SIG-M5 treated with dmso at 0.1 percent for 504 hours (cell line): ENCODE data around the gene USP17L27.
"Not testable (repeated sequence)": the region's sequence is repeated elsewhere in the genome, so short reads cannot be mapped to it uniquely, and the experiment has no call there.

Experiments
- DNase-seq: peaks from one replicate; lab custom pipeline; 2025; ENCODE audit not compliant: unreplicated experiment; lab: John Stamatoyannopoulos, UW

The USP17L27 gene, protein sequence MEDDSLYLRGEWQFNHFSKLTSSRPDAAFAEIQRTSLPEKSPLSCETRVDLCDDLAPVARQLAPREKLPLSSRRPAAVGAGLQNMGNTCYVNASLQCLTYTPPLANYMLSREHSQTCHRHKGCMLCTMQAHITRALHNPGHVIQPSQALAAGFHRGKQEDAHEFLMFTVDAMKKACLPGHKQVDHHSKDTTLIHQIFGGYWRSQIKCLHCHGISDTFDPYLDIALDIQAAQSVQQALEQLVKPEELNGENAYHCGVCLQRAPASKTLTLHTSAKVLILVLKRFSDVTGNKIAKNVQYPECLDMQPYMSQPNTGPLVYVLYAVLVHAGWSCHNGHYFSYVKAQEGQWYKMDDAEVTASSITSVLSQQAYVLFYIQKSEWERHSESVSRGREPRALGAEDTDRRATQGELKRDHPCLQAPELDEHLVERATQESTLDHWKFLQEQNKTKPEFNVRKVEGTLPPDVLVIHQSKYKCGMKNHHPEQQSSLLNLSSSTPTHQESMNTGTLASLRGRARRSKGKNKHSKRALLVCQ

DNA sequence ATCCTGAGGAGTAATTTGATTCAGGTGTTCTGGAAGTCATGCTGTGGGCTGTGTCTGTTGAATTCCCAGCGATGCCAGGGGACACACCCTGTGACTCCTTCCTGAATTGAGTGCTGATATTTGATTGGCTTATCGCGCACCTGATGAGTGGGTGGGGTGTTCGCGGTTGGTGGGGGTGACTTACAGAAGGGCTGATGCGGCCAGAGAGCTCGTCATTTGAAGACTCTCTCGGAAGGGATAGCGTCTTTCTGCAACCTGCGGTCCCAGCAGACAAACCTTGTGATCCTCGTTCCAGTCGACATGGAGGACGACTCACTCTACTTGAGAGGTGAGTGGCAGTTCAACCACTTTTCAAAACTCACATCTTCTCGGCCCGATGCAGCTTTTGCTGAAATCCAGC lies at the start of gene USP17L27:
Gene USP17L27 (plus strand): TSS at position 301 of the 400 bp plus-strand sequence. CDS start 0 bp downstream, at position 301.
- DNase-seq = not testable (repeated sequence)

DNA sequence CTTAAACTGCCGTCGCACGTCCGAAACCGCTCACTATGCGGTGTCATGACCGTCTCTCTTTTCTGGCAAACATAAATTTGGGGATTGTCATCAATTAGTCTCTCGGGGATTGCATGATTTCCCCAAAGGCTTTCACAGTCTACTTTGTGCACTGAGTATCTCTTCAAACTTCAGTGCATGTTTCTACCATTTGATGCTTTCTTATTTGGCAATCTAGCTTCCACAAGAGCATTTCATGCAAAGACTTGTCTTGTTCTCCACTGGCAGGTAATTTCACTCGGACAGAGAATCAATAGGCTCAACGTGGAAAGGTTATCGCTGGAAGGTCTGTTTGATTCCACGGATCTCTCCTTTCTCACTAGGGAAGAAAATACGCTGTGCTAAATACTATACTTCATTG lies 19.8 kb upstream of the USP17L27 start:
- DNase-seq = not testable (repeated sequence)

DNA sequence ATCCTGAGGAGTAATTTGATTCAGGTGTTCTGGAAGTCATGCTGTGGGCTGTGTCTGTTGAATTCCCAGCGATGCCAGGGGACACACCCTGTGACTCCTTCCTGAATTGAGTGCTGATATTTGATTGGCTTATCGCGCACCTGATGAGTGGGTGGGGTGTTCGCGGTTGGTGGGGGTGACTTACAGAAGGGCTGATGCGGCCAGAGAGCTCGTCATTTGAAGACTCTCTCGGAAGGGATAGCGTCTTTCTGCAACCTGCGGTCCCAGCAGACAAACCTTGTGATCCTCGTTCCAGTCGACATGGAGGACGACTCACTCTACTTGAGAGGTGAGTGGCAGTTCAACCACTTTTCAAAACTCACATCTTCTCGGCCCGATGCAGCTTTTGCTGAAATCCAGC lies 19.1 kb upstream of the USP17L27 start, which contains the start of gene USP17L24:
Gene USP17L24 (plus strand): TSS at position 301 of the 400 bp plus-strand sequence. CDS start 0 bp downstream, at position 301.
- not testable (repeated sequence) for DNase-seq

DNA sequence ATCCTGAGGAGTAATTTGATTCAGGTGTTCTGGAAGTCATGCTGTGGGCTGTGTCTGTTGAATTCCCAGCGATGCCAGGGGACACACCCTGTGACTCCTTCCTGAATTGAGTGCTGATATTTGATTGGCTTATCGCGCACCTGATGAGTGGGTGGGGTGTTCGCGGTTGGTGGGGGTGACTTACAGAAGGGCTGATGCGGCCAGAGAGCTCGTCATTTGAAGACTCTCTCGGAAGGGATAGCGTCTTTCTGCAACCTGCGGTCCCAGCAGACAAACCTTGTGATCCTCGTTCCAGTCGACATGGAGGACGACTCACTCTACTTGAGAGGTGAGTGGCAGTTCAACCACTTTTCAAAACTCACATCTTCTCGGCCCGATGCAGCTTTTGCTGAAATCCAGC lies 14.3 kb upstream of the USP17L27 start, which contains the start of gene USP17L25:
Gene USP17L25 (plus strand): TSS at position 301 of the 400 bp plus-strand sequence. CDS start 0 bp downstream, at position 301.
- not testable (repeated sequence) for DNase-seq

DNA sequence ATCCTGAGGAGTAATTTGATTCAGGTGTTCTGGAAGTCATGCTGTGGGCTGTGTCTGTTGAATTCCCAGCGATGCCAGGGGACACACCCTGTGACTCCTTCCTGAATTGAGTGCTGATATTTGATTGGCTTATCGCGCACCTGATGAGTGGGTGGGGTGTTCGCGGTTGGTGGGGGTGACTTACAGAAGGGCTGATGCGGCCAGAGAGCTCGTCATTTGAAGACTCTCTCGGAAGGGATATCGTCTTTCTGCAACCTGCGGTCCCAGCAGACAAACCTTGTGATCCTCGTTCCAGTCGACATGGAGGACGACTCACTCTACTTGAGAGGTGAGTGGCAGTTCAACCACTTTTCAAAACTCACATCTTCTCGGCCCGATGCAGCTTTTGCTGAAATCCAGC lies 9.6 kb upstream of the USP17L27 start, which contains the start of gene USP17L26:
Gene USP17L26 (plus strand): TSS at position 301 of the 400 bp plus-strand sequence. CDS start 0 bp downstream, at position 301.
- DNase-seq = not testable (repeated sequence)

DNA sequence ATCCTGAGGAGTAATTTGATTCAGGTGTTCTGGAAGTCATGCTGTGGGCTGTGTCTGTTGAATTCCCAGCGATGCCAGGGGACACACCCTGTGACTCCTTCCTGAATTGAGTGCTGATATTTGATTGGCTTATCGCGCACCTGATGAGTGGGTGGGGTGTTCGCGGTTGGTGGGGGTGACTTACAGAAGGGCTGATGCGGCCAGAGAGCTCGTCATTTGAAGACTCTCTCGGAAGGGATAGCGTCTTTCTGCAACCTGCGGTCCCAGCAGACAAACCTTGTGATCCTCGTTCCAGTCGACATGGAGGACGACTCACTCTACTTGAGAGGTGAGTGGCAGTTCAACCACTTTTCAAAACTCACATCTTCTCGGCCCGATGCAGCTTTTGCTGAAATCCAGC lies 4.8 kb upstream of the USP17L27 start, which contains the start of gene USP17L5:
Gene USP17L5 (plus strand): TSS at position 301 of the 400 bp plus-strand sequence. CDS start 0 bp downstream, at position 301.
- DNase-seq = not testable (repeated sequence)

DNA sequence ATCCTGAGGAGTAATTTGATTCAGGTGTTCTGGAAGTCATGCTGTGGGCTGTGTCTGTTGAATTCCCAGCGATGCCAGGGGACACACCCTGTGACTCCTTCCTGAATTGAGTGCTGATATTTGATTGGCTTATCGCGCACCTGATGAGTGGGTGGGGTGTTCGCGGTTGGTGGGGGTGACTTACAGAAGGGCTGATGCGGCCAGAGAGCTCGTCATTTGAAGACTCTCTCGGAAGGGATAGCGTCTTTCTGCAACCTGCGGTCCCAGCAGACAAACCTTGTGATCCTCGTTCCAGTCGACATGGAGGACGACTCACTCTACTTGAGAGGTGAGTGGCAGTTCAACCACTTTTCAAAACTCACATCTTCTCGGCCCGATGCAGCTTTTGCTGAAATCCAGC lies 4.6 kb downstream of the USP17L27 start, which contains the start of gene USP17L28:
Gene USP17L28 (plus strand): TSS at position 301 of the 400 bp plus-strand sequence. CDS start 0 bp downstream, at position 301.
- not testable (repeated sequence) for DNase-seq

DNA sequence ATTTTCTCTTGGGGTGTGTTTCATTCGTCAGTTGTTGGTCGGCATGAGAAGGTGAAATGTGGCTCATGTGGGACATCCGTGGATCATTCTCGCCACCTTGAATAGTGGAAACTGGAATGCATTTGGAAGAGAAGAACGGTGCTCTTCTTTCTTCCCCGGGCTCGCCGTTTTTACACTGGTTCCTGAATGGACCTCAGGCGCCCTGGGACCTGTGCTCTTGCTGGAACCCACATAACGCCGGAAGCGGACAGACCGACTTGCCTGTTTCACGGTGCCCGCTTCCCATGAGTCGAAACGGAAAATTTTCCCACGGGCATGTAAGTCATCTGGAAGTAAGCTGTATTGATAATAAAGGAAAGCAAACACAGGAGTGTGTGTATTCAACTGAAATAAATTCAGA lies 6.9 kb downstream of the USP17L27 start:
- not testable (repeated sequence) for DNase-seq

DNA sequence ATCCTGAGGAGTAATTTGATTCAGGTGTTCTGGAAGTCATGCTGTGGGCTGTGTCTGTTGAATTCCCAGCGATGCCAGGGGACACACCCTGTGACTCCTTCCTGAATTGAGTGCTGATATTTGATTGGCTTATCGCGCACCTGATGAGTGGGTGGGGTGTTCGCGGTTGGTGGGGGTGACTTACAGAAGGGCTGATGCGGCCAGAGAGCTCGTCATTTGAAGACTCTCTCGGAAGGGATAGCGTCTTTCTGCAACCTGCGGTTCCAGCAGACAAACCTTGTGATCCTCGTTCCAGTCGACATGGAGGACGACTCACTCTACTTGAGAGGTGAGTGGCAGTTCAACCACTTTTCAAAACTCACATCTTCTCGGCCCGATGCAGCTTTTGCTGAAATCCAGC lies 9.4 kb downstream of the USP17L27 start, which contains the start of gene USP17L29:
Gene USP17L29 (plus strand): TSS at position 301 of the 400 bp plus-strand sequence. CDS start 0 bp downstream, at position 301.
- DNase-seq = not testable (repeated sequence)

DNA sequence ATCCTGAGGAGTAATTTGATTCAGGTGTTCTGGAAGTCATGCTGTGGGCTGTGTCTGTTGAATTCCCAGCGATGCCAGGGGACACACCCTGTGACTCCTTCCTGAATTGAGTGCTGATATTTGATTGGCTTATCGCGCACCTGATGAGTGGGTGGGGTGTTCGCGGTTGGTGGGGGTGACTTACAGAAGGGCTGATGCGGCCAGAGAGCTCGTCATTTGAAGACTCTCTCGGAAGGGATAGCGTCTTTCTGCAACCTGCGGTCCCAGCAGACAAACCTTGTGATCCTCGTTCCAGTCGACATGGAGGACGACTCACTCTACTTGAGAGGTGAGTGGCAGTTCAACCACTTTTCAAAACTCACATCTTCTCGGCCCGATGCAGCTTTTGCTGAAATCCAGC lies 18.9 kb downstream of the USP17L27 start, which contains the start of gene USP17L30:
Gene USP17L30 (plus strand): TSS at position 301 of the 400 bp plus-strand sequence. CDS start 0 bp downstream, at position 301.
- DNase-seq = not testable (repeated sequence)

DNA sequence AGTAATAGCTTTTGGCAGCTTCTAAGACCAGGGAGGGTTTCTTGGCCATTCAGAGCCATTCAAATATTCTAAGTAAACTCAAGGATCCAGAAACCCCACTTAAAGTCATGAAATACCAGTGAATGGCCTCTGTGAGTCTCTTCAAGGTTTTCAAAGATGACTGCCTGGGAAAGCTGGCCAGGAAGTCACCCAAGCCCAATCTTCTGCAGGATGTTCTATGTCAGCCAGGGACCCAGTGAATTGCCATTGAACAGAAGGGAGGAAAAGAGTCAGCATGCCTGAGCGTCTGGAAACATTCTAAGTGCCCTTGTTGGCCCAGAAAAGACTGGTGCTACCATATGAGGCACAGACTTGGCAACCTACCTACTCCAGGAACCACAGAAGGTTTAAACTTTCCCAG lies 35.9 kb downstream of the USP17L27 start:
- not testable (repeated sequence) for DNase-seq

DNA sequence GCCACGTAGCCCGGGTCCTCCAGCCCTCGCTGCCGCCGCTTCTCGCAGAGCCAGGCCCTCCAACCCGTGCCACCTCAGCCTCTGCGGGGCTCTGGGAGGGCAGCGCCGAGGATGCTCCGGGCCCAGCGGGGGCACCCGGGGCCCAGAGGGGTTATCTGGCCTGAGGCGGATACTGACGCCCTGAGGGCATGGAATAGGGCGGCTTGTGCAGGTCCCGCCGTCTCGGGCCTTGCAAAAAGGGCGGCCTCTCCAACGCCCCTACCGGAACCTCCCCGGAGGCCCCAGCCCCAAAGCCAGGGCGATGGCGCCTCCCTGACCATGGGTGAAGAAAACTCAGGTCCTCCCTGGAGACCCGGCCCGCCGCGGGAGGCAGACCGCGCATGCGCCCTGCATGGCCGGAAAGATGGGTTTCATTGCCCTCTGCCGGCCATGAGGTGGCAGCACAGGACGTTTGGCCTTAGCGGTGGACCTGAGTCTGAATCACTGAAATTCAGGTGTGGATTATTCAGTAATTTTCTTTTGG lies 37.1 kb downstream of the USP17L27 start:
- not testable (repeated sequence) for DNase-seq

DNA sequence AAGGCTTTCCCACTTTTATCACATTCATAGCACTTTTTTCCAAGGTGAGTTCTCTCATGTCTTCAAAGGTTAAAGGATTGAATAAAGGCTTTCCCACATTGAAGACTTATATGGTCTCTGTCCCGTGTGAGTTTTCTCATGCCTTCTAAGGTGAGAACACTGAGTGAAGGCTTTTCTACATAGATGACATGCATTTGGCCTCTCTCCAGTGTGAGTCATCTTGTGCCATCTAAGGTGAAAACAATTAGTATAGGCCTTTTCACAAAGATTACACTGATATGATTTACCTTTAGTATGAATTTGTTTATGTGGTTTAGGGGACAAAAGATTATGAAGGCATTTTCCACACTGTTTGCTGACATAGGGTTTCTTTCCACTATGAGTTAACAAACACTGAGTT lies 40.2 kb downstream of the USP17L27 start:
- no peak for DNase-seq

DNA sequence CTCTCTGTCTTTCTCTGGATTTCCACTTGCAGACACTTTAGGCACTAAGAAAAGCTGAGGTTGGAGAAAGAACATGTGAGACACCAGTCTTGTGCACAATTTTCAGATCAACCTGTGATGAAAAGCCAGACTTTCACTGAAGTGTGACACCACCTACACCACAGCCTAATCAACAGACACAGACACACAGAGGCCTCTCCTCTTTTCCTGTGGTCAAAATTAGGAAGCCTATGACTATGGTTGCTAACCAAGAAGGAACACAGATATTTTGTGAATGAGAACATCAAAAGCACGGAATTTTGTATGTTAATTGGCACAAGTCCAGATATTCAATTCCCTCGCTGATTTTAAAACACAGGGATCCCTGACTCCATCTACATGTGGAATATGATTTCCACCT lies 45.1 kb downstream of the USP17L27 start:
- not testable (repeated sequence) for DNase-seq
